Measurements from ENCODE around the gene MOB1A. TPM values are rescaled to one million over a fixed set of nuclear protein-coding genes. Genes with fewer than 3 reads are reported as not detected.

MOB1A gene
- total and polyA plus RNA-seq, 2 of the 13 experiments (the other 11 are each of a cell fraction or from before 2014, with no cell fraction given), result 48.2 to 139 TPM

- no peak; the same call in 1 of the 2 replicates for TF ChIP-seq DMTF1 (CRISPR knock-in tag; IDR thresholded peaks at IDR 0.05)
- no peak for TF ChIP-seq ZNF597 (CRISPR knock-in tag; IDR thresholded peaks at IDR 0.05)
- TF ChIP-seq SPEN (CRISPR knock-in tag; IDR thresholded peaks at IDR 0.05; ENCODE audit: low read depth), result peak; percentile 91
- 0 out of 2 replicates have a peak, but pooled peaks have one; percentile 58 for TF ChIP-seq MXD3 (CRISPR knock-in tag; IDR thresholded peaks at IDR 0.05)
- no peak for TF ChIP-seq GTF2F1 (IDR thresholded peaks at IDR 0.05; ENCODE audit: low read length)
- TF ChIP-seq ZGPAT (CRISPR knock-in tag; IDR thresholded peaks at IDR 0.05), result peak; percentile 80; the same call in 1 of the 2 replicates
- no peak for TF ChIP-seq ZNF33A (CRISPR knock-in tag; IDR thresholded peaks at IDR 0.05; ENCODE audit: borderline replicate concordance)
- peak; percentile 32; the same call in 1 of the 2 replicates for TF ChIP-seq THYN1 (CRISPR knock-in tag; IDR thresholded peaks at IDR 0.05; ENCODE audit: borderline replicate concordance, low read depth)
- peak; percentile 34; the same call in 1 of the 2 replicates for TF ChIP-seq NR0B2 (CRISPR knock-in tag; IDR thresholded peaks at IDR 0.05)
- no peak for TF ChIP-seq ZNF773 (CRISPR knock-in tag; IDR thresholded peaks at IDR 0.05; ENCODE audit: borderline replicate concordance)
- TF ChIP-seq SIX4 (CRISPR knock-in tag; IDR thresholded peaks at IDR 0.05), result no peak
- no peak for TF ChIP-seq ZFP41 (CRISPR knock-in tag; IDR thresholded peaks at IDR 0.05; ENCODE audit: borderline replicate concordance)
- TF ChIP-seq ZNF800 (CRISPR knock-in tag; IDR thresholded peaks at IDR 0.05), result peak; percentile 57
- TF ChIP-seq ZZZ3 (CRISPR knock-in tag; IDR thresholded peaks at IDR 0.05; ENCODE audit: borderline replicate concordance), result no peak
- TF ChIP-seq ZSCAN30 (CRISPR knock-in tag; IDR thresholded peaks at IDR 0.05), result peak; percentile 91; the same call in 1 of the 2 replicates
- peak; percentile 92; the same call in 1 of the 2 replicates for TF ChIP-seq ISX (CRISPR knock-in tag; conservative IDR thresholded peaks at IDR 0.05)
- TF ChIP-seq SYNCRIP (IDR thresholded peaks at IDR 0.05; ENCODE audit: insufficient read depth, low read depth, low read length), result no peak
- peak; percentile 95 for TF ChIP-seq ZNF567 (CRISPR knock-in tag; IDR thresholded peaks at IDR 0.05; ENCODE audit: borderline replicate concordance)
These were observed 30.8 kb downstream of the MOB1A start, which contains the start of gene BOLA3 (continued) for GRCh38 chr2:74147727-74148456.
